ENCODE data around the gene AP3M1.

DNA sequence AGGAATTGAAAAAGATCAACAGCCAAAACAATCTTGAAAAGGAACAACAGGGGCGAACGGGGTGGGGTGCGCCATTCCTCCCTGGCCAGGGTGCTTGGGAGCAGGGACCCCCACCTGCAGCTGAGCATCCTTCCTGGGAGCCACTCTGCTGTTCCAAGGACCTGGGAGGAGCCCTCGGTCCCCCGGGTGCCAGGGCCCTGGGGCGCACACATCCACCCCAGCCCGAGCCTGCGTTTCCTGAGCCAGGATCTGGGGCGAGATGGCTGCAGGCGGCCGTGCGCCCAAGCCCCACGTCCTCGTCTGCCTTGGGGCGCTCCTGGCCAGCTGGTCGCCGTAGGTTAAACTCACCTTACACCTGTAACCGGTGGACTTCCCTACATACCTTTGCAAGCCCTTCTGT lies 10.6 kb downstream of the AP3M1 start:
- TF ChIP-seq EZH2 (IDR thresholded peaks at IDR 0.05; ENCODE audit: insufficient read depth, poor library complexity, severe bottlenecking) (no peak), EZH2phosphoT487 (IDR thresholded peaks at IDR 0.05; ENCODE audit: insufficient read depth, low read depth) (no peak)

Data from GM23248 (cell line).